Mesodermal cell (in vitro differentiated cells): ENCODE data around the gene BLOC1S1.

Source experiments
- H3K27ac ChIP-seq: 2 replicates; pipeline ENCODE4 v1.7.0; 2013; ENCODE audit warnings: mild to moderate bottlenecking, low read depth, low read length, moderate library complexity; ENCODE audit not compliant: severe bottlenecking
- H3K36me3 ChIP-seq: 2 replicates; pipeline ENCODE4 v1.7.1; 2013; ENCODE audit warnings: mild to moderate bottlenecking, low read length, moderate library complexity; ENCODE audit not compliant: control insufficient read depth, insufficient read depth
- H3K4me1 ChIP-seq: one replicate; pipeline ENCODE4 v1.7.1; 2013; ENCODE audit warnings: mild to moderate bottlenecking, low read length; ENCODE audit not compliant: insufficient read depth, control insufficient read depth, poor library complexity, severe bottlenecking
- H3K4me3 ChIP-seq: 2 replicates; pipeline ENCODE4 v1.7.0; 2013; ENCODE audit warnings: low read length, control low read depth, mild to moderate bottlenecking; ENCODE audit not compliant: insufficient read depth, poor library complexity, severe bottlenecking; ENCODE audit errors: extremely low read depth
- H3K9me3 ChIP-seq: 2 replicates; pipeline ENCODE4 v1.7.1; 2013; ENCODE audit warnings: mild to moderate bottlenecking, low read length, moderate library complexity; ENCODE audit not compliant: control insufficient read depth
- WGBS, 2 experiments: methylation state at CpG; one replicate each; pipeline ENCODE4 v1.1.5; 2013; ENCODE audit warnings: missing lambda C conversion rate in 2 of 2; ENCODE audit not compliant: insufficient coverage in 2 of 2; 5-methylcytosine and 5-hydroxymethylcytosine counted together

Gene BLOC1S1

DNA sequence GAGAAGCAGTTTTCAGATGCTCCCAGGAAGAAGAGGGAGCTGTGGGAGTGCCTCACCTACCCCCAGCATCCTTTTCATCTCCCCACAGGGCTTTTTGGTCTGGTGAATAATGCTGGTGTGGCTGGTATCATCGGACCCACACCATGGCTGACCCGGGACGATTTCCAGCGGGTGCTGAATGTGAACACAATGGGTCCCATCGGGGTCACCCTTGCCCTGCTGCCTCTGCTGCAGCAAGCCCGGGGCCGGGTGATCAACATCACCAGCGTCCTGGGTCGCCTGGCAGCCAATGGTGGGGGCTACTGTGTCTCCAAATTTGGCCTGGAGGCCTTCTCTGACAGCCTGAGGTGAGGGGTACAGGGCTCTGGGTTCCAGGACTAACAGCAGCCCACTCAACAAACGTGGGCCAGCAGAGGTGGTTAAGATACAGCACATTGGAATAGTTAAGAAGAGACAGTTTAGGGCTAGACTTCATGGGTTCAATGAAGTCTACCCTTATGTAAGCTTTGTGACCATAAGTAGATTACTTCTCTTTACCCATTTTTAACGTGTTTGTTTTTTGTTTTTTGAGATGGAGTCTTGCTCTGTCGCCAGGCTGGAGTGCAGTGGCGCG lies 5.9 kb downstream of the BLOC1S1 start:
- H3K4me3 ChIP-seq = no peak overlapping the region
- WGBS, 2 experiments = 87 to 90% methylated on average over 8 to 13 of the region's 14 CpGs
- peaks cover 30% of the 10 kb centered on the region for H3K4me1 ChIP-seq
- H3K36me3 ChIP-seq = peaks cover 47% of the 10 kb centered on the region
- H3K27ac ChIP-seq = no peak overlapping the region
- no peaks in the 10 kb centered on the region for H3K9me3 ChIP-seq

GRCh38 chr12:55722948-55723347 lies 7.1 kb downstream of the BLOC1S1 start:
- H3K9me3 ChIP-seq = no peaks in the 10 kb centered on the region
- 87 to 98% methylated on average over 5 to 7 of the region's 8 CpGs for WGBS, 2 experiments
- peaks cover 26% of the 10 kb centered on the region for H3K4me1 ChIP-seq
- no peak overlapping the region for H3K27ac ChIP-seq
- H3K4me3 ChIP-seq = no peak overlapping the region
- peaks cover 58% of the 10 kb centered on the region for H3K36me3 ChIP-seq

DNA sequence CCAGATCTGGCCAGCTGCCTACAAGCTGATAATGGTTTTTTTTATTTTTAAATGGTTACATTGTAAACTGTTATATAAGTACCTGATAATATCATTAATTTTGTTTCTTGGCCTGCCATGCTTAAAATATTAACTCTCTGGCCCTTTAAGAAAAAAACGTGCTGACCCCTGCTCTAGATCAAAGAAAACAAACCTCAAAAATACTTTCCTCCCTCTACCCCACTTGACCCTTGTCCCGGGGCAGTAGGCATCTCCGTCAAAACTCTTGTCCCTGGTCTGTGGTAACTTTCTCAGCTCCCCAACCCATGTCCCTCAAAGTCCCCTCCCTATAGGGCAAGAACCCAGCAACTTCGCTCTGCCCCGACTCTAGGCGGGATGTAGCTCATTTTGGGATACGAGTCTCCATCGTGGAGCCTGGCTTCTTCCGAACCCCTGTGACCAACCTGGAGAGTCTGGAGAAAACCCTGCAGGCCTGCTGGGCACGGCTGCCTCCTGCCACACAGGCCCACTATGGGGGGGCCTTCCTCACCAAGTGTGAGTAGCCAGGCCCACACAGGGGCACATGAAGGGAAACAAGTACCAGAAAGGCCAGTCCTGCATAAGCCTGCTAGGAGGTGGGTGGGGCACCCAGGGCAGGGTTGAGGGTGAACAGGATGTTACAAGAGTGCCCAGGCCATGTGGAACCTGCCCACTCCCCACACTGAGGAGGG lies 7.8 kb downstream of the BLOC1S1 start:
- WGBS, 2 experiments = 93 to 94% methylated on average over 8 to 10 of the region's 10 CpGs
- Histone ChIP-seq H3K9me3 (no peaks in the 10 kb centered on the region), H3K4me3 (no peak overlapping the region), H3K27ac (no peak overlapping the region), H3K4me1 (peaks cover 19% of the 10 kb centered on the region), H3K36me3 (peaks cover 58% of the 10 kb centered on the region)

DNA sequence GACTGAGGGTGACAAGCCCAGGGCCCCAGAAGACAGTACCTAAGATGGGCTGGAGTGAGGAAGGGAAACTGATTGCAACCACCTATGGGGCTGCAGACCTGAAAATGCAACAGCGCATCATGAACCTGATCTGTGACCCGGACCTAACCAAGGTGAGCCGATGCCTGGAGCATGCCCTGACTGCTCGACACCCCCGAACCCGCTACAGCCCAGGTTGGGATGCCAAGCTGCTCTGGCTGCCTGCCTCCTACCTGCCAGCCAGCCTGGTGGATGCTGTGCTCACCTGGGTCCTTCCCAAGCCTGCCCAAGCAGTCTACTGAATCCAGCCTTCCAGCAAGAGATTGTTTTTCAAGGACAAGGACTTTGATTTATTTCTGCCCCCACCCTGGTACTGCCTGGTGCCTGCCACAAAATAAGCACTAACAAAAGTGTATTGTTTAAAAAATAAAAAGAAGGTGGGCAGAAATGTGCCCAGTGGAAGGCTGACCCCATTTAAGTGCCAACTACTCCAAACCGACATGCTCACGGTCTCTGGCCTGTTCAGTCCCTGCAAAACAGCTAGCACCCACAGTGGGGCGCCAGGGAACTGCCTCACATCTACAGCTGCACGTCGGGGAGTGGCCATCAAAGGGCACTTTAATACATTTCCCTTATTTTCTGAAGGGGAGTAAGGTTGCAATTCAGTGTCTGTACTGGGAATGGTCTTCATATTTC lies 8.5 kb downstream of the BLOC1S1 start:
- Histone ChIP-seq H3K4me3 (no peak overlapping the region), H3K4me1 (peaks cover 17% of the 10 kb centered on the region), H3K36me3 (peaks cover 58% of the 10 kb centered on the region), H3K9me3 (no peaks in the 10 kb centered on the region), H3K27ac (no peak overlapping the region)
- 80 to 84% methylated on average over 9 to 10 of the region's 11 CpGs for WGBS, 2 experiments

DNA sequence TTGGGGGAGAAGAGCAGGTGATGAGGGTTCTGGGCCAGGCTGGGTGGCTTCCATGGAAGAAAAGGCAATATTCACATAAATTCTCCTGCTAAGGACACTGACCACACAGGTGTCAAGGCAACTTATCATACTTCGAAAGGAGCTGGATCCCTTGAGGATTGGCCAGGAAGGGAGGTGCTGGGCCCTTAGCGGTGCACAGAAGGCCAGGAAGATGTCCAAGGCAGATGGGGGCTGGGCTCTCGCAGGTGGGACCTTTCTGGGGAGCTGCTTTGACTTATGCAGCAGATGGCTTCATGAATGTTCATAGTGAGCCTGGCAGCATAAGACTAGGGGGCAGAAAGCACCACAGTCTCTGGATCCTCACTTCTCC lies 9.1 kb downstream of the BLOC1S1 start:
- Histone ChIP-seq H3K9me3 (no peaks in the 10 kb centered on the region), H3K4me3 (no peak overlapping the region), H3K27ac (no peak overlapping the region), H3K36me3 (peaks cover 56% of the 10 kb centered on the region), H3K4me1 (peaks cover 13% of the 10 kb centered on the region)
- WGBS, 2 experiments = 86 to 91% methylated on average over 3 of the region's 3 CpGs

DNA sequence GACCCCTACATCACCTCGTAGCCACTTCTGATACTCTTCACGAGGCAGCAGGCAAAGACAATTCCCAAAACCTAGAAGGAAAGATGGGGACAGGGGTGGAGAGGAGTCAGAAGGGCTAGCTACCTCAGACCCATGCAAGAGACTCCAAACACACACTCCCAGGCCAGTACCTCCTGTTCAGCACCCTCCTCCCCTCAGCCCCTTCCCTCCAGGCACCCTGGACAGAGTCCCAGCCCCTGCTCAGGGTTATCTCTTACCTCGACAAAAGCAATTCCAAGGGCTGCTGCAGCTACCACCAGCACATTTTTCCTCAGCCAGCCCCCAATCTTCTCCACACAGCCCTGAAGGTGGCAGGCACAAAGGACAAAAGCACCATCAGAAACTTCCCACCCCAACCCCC lies 9.7 kb downstream of the BLOC1S1 start:
- 68% methylated on average over 2 of the region's 3 CpGs; no CpG with 5 or more reads in 1 of the 2 experiments for WGBS, 2 experiments
- H3K4me3 ChIP-seq = no peak overlapping the region
- H3K4me1 ChIP-seq = peaks cover 13% of the 10 kb centered on the region
- H3K36me3 ChIP-seq = peaks cover 56% of the 10 kb centered on the region
- no peak overlapping the region for H3K27ac ChIP-seq
- H3K9me3 ChIP-seq = no peaks in the 10 kb centered on the region

DNA sequence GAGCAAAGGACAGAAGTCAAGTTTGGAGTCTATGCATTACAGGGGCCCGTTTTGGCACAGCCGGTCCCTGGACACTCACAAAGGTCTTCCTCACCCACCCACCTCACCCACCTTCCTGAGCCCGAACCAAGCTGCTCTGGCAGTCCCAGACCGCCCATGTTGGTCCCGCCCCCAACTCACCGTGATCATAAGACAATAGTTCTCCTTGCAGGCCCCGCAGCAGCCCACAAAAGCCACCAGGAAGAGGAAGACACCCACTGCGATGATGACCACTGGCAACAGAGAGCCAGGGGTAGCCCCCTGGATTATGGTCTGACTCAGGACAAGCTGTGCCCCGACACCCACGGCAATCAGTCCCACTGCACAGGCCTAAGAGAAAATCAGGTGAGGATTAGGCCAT lies 11.1 kb downstream of the BLOC1S1 start:
- peak overlapping the region; percentile 88 for H3K4me3 ChIP-seq
- no peaks in the 10 kb centered on the region for H3K9me3 ChIP-seq
- 80% methylated on average over 7 to 8 of the region's 10 CpGs for WGBS, 2 experiments
- no peak overlapping the region for H3K27ac ChIP-seq
- H3K36me3 ChIP-seq = peaks cover 57% of the 10 kb centered on the region
- H3K4me1 ChIP-seq = peaks cover 16% of the 10 kb centered on the region

- 0 to 9% methylated on average over 3 to 4 of the region's 9 CpGs for WGBS, 2 experiments
- H3K4me3 ChIP-seq = peak overlapping the region; percentile 88
- H3K36me3 ChIP-seq = peaks cover 53% of the 10 kb centered on the region
- no peaks in the 10 kb centered on the region for H3K9me3 ChIP-seq
- peak overlapping the region; percentile 96 for H3K27ac ChIP-seq
- H3K4me1 ChIP-seq = peaks cover 16% of the 10 kb centered on the region
These were observed 11.9 kb downstream of the BLOC1S1 start for GRCh38 chr12:55727643-55728185.

GRCh38 chr12:55728186-55728938 lies 12.5 kb downstream of the BLOC1S1 start:
- Histone ChIP-seq H3K9me3 (no peaks in the 10 kb centered on the region), H3K4me1 (peaks cover 16% of the 10 kb centered on the region), H3K4me3 (peak overlapping the region; percentile 88), H3K27ac (peak overlapping the region; percentile 96), H3K36me3 (peaks cover 47% of the 10 kb centered on the region)
- WGBS, 2 experiments = 0% methylated on average over 27 to 41 of the region's 61 CpGs
